ENCODE results near the gene TRAF3.
A peak's percentile ranks its signal among the peaks of the same experiment; 100 is the strongest.

TRAF3 gene

DNA sequence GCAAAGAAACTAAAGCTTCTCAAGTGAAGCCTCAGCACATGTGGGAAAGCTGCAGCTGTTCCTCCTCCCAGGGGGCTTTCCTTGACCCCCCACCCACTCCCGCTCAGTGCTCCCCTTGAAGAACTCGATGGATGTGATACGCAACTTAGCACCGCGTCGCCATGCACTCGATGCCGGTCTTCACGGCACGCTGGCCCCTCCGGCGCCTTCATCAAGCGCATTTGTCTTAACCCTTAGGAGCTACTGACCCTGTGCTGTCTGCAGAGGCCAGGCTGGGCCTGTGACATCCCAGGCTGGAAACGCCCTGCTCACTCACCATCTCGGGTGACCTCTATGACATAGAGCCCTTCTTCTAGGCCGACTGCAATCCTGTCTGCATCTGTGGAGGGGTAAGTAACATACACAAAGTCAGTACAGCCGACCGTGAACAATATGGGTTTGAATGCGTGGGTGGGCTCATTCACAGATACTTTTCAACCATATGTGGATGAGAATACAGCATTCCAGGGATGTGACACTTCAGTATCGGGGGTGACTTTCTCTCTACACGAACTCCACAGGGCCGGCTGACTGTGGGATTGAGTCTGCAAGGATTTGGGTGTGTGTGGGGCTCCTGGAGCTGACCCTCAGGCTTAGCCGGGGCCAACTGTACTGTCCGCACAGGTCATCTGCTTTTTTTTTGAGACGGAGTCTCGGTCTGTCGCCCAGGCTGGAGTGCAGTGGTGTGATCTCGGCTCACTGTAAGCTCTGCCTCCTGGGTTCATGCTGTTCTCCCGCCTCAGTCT, 168.3 kb downstream of the TRAF3 start:
- FAIRE-seq: no peak
- DNase-seq (ENCODE audit: insufficient read length, low spot score): no peak

GRCh38 chr14:102947321-102948103, 170.3 kb downstream of the TRAF3 start:
- DNase-seq (ENCODE audit: insufficient read length, low spot score): no peak
- no peak for FAIRE-seq

DNA sequence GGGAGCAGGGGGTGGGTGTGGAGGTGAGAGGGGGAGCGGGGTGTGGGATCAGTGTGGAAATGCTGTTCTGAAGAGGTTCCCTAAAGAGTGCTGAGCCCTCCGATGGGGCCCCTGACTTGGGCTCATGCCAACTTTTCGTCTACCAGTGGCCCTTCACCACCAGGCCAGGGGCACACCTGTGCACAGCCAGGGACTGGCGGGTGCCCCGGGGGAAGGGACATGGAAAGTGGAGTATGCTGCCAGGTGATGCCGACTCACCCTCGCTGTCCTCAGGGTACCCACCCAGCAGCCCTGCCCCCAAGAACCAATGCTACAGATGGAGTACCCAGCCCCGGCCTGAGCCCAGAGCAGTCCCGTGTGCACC, 171.4 kb downstream of the TRAF3 start:
- no peak for FAIRE-seq
- DNase-seq (ENCODE audit: insufficient read length, low spot score): no peak

DNA sequence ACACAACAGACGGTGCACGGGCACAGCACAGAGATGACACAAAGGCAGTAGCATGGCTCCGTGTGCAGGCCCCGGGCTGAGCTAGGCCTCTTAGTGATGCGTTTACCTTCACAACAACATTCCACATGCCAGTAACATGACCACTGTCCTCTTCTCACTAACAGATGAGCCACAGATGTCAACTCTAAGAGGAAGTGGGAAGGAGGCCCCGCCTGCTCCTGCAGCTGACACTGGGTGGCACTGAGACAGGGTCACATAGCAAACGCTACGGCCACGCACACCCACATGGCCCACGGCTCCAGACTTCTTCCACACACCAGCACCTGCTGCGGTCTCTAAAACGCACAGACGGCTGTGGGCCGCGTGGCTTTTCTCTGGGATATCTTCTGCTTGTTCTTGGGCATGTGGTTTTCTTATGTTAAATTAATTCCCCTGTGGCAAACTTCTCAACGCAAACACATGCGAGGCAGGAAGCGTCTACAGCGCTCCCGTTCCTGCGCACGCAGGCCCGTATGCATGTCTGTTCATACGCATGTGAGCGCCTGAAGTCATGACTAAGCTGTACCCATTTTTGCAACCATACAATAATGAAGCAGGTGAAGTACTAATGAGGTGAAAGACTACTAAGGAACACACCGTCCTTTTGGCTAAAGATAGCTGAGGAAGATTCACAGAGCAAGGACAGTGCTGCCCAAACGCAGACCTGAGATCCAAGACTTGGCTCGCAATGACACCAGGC, 172.0 kb downstream of the TRAF3 start:
- DNase-seq (ENCODE audit: insufficient read length, low spot score) (peak; percentile 49), FAIRE-seq (peak; percentile 58)

DNA sequence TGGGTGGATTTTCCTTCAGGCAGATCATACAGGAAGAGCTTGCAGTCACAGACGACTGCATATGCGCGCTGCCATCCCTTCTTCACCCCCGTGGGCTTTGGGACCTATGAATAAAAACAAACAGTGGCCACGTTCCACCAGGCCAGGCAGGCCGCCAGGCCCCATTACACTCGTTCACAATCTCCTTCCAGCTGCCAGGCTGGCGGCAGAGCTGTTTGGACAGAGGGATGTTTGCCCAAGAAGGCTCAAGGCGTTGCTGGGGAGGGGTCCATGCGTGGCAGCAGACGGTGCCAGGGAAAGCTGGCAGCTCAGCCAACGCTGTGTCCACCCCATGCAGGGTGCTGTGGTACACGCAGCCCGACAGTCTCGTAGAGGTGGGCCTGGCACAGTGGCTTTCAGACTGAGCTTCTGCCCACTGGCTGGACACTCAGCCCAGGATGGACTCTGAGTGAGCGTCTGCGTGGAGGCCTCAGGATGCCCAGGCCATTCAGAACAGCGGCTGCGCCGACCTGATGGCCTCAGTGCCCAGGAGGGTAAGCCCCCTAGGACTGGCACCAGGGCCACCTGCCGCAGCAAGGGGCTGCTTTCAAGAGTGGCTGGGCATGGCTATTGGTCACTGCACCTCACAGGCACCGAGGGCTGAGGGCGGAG, 172.7 kb downstream of the TRAF3 start:
- DNase-seq (ENCODE audit: insufficient read length, low spot score) (no peak), FAIRE-seq (no peak)

DNA sequence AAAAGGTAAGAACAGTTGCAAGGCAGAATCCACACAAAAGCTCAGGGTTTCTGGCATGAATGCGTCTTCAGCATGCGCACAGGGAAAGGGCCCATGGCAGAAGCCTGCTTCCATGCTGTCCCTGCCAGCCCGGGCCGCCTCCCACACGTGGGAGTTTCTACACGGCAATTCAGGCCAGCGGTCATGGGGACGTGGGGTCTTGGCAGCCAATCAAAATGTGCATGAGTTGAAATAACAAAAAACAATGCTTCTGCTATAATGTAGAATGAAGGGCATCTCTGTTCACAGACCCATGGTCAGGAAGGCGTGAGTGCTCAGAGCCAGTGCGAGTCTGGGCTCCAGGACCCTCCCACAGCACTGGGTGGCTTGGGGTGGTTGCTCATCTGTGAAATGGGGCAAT, 173.8 kb downstream of the TRAF3 start:
- no peak for DNase-seq (ENCODE audit: insufficient read length, low spot score)
- no peak for FAIRE-seq

DNA sequence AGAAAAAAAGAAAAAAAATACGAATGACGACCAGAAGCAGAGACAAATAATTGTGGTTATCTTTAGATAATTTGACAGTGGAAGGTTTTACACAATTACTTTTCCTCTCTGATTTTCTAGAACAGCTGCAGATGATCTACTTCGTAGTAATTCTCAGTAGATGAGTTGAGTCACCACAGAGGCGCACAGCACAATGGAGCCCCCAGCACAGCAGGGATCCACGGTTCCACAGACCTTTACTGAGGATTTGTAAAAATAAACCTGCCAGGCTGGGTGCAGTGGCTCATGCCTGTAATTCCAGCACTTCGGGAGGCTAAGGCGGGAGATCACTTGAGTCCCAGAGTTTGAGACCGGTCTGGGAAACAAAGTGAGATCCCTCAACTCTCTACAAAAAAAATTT, 174.6 kb downstream of the TRAF3 start:
- DNase-seq (ENCODE audit: insufficient read length, low spot score) (no peak), FAIRE-seq (no peak)

- no peak for FAIRE-seq
- DNase-seq (ENCODE audit: insufficient read length, low spot score): no peak
Measured at GRCh38 chr14:102952276-102952675, 175.0 kb downstream of the TRAF3 start.

- FAIRE-seq (no peak), DNase-seq (ENCODE audit: insufficient read length, low spot score) (no peak)
Measured at GRCh38 chr14:102953100-102953499, 175.9 kb downstream of the TRAF3 start.

DNA sequence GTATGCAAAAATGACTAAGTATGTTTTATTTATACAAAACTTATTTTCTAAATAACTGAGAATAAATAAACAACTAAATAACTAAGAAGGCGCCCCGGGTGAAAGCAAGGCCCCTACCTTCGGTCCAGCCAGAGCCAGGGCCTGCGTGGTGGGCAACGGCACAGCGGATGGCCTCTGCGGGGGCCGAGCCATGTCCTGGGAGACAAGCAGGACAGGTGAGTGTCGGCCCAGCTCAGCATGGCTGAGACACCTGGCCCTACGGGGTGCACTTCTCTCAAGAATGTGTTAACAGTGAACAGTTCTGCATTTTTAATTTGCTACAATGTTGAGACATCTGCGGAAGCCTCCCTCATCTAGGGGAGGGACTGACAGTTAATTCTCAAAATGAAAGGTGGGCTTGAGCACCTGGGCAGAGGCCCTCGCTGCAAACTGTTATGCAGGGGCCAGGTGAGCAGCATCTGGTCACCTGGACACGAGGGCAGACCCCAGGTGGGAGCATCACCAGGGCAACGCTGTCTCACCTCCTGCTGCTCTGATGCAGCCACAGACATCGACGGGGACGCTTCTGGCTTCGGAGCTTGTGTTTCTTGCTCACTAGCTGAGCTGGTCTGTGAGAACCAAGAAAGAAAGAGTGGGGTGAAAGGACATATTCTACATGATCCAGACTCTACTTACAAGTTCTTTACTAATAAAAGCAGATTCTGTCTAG, 177.0 kb downstream of the TRAF3 start:
- no peak for FAIRE-seq
- no peak for DNase-seq (ENCODE audit: insufficient read length, low spot score)

- FAIRE-seq: no peak
Measured at GRCh38 chr14:102955636-102956408, 178.6 kb downstream of the TRAF3 start.

DNA sequence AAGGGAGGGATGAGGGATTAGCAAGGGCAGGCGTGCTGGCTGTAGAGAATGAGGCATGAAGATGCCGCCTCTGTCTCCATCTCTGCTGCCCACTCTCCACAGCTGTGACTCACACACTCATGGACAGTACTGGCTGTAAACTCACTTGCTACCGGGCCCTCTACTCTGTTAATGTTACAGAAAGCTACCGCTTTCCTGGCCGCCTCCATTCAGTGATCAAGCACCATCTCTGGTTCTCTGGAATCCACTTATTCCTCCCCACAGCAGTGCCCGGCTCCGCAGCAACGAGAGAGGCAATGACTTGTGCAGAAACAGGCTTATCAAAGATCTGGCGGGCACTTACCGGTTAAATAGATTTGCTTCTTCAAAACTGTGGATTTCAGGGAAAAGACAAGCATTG, 180.0 kb downstream of the TRAF3 start:
- no peak for FAIRE-seq

More at GRCh38 chr14:102955636-102956408, 178.6 kb downstream of the TRAF3 start:
- no peak for DNase-seq (ENCODE audit: insufficient read length, low spot score)

DNA sequence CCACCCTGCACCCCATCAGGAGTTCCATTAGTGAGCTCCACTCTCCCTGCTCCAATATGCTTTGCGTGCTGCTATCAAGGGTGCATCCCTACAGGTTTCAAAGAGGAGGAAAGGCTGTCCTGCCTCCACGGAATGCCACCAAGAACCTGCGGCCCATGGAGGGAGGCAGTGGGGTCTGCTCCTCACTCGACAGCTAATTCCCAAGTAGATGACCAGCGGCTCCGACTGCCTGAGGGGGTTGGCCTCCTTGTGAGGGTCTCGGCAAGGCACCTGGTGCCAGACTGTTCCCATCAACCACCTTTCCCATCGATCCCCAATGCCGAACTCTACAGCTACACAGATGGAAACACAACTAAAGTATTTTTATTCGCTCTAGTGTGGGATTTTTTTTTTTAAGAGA, 181.2 kb downstream of the TRAF3 start:
- DNase-seq (ENCODE audit: insufficient read length, low spot score): no peak
- FAIRE-seq: no peak

More for the DNA sequence above, 180.0 kb downstream of the TRAF3 start:
- no peak for DNase-seq (ENCODE audit: insufficient read length, low spot score)
